ENCODE results near the gene RHBDD1. TPM values are rescaled to one million over a fixed set of nuclear protein-coding genes. Genes with fewer than 3 reads are reported as not detected.

Gene RHBDD1
- total and polyA plus RNA-seq, 4 donors, result 8.5 to 45.8 (median 16.1) TPM

- Histone ChIP-seq H3K27me3 (ENCODE audit: control insufficient read depth in 4 of 4, insufficient read depth in 4 of 4, low read length in 3 of 4) (no peaks in the 10 kb centered on the region), H3K4me1 (ENCODE audit: control insufficient read depth in 4 of 4, insufficient read depth in 4 of 4, low read length in 3 of 4) (peaks cover 0 to 6% (median 4%) of the 10 kb centered on the region in 4 donors), H3K27ac (ENCODE audit: low read depth in 1 of 2, low read length in 2 of 2) (no peak overlapping the region), H3K4me3 (ENCODE audit: low read depth in 1 of 3, low read length in 3 of 3) (no peak overlapping the region), H3K9me3 (ENCODE audit: control insufficient read depth in 4 of 4, low read length in 3 of 4) (no peaks in the 10 kb centered on the region), H3K36me3 (ENCODE audit: control insufficient read depth in 4 of 4, insufficient read depth in 3 of 4, low read depth in 1 of 4, low read length in 3 of 4) (no peaks in the 10 kb centered on the region), H3K9ac (ENCODE audit: low read depth in 1 of 2, low read length in 2 of 2) (no peak overlapping the region)
- 97% methylated on average over 1 of the region's 1 CpG for WGBS
- no peak for TF ChIP-seq TAF1 (conservative IDR thresholded peaks at IDR 0.05)
- no peak for TF ChIP-seq GABPA (IDR thresholded peaks at IDR 0.05 in 1 of 2, conservative IDR thresholded peaks at IDR 0.05 in 1 of 2)
- TF ChIP-seq MAX (IDR thresholded peaks at IDR 0.05), result no peak
- TF ChIP-seq YY1 (IDR thresholded peaks at IDR 0.05), result no peak
- TF ChIP-seq NR2F2 (IDR thresholded peaks at IDR 0.05), result no peak
- TF ChIP-seq ATF3 (IDR thresholded peaks at IDR 0.05), result no peak
- no peak for TF ChIP-seq SP1 (IDR thresholded peaks at IDR 0.05)
- no peak for TF ChIP-seq FOXA2 (IDR thresholded peaks at IDR 0.05)
- no peak for TF ChIP-seq REST (IDR thresholded peaks at IDR 0.05)
- no peak for TF ChIP-seq ZBTB33 (IDR thresholded peaks at IDR 0.05)
- TF ChIP-seq RXRA (IDR thresholded peaks at IDR 0.05), result no peak
- TF ChIP-seq HNF4A (conservative IDR thresholded peaks at IDR 0.05), result no peak
- TF ChIP-seq JUND (IDR thresholded peaks at IDR 0.05), result no peak
- TF ChIP-seq FOXA1 (IDR thresholded peaks at IDR 0.05), result no peak
- TF ChIP-seq EGR1 (IDR thresholded peaks at IDR 0.05; ENCODE audit: low read depth in 2 of 2), result no peak
- no peak for TF ChIP-seq CTCF (IDR thresholded peaks at IDR 0.05; ENCODE audit: low read depth, low read length, missing input control)
- TF ChIP-seq RAD21 (IDR thresholded peaks at IDR 0.05), result no peak
- no peak for DNase-seq (ENCODE audit: low spot score)
These were observed 123.6 kb downstream of the RHBDD1 start for GRCh38 chr2:226959418-226959817.

All from liver (tissue), 9 donors.